Measurements from ENCODE around the gene CELSR1.

GRCh38 chr22:46390652-46391301, 146.6 kb downstream of the CELSR1 start:
- TF ChIP-seq CTCF (IDR thresholded peaks at IDR 0.05; ENCODE audit: insufficient read depth, low read depth, low read length) (no peak), EZH2 (IDR thresholded peaks at IDR 0.05; ENCODE audit: insufficient read depth, low read length) (no peak)
